NCI-H748 treated with DMSO at 0.1 percent for 48 hours (cell line): ENCODE data around the gene PCDH1.
A peak's percentile ranks its signal among the peaks of the same experiment; 100 is the strongest.

Experiments
- DNase-seq: peaks from one replicate; lab custom pipeline; 2025; lab: John Stamatoyannopoulos, UW

Gene PCDH1

GRCh38 chr5:141873933-141874261, 4.3 kb downstream of the PCDH1 start:
- no peak for DNase-seq

GRCh38 chr5:141872496-141873356, 5.5 kb downstream of the PCDH1 start:
- no peak for DNase-seq

GRCh38 chr5:141871870-141872269, 6.3 kb downstream of the PCDH1 start:
- DNase-seq = no peak

GRCh38 chr5:141870871-141871270, 7.3 kb downstream of the PCDH1 start:
- no peak for DNase-seq

- no peak for DNase-seq
Observed at GRCh38 chr5:141870228-141870627, 8.0 kb downstream of the PCDH1 start.

GRCh38 chr5:141869514-141869913, 8.7 kb downstream of the PCDH1 start:
- no peak for DNase-seq

GRCh38 chr5:141869040-141869439, 9.2 kb downstream of the PCDH1 start:
- no peak for DNase-seq

- DNase-seq = no peak
Observed at GRCh38 chr5:141868541-141868940, 9.7 kb downstream of the PCDH1 start.

GRCh38 chr5:141867651-141868050, 10.6 kb downstream of the PCDH1 start:
- DNase-seq = no peak

- no peak for DNase-seq
Observed at GRCh38 chr5:141867139-141867538, 11.1 kb downstream of the PCDH1 start.

- no peak for DNase-seq
Observed at GRCh38 chr5:141866096-141866495, 12.1 kb downstream of the PCDH1 start.

- no peak for DNase-seq
Observed at GRCh38 chr5:141865406-141865805, 12.8 kb downstream of the PCDH1 start.

- DNase-seq = no peak
Observed at GRCh38 chr5:141864371-141865370, 13.5 kb downstream of the PCDH1 start.

GRCh38 chr5:141863569-141864178, 14.5 kb downstream of the PCDH1 start:
- DNase-seq = no peak

- DNase-seq = no peak
Observed at GRCh38 chr5:141862936-141863543, 15.2 kb downstream of the PCDH1 start.

- no peak for DNase-seq
Observed at GRCh38 chr5:141861194-141861593, 17.0 kb downstream of the PCDH1 start.

GRCh38 chr5:141858079-141858765, 20.0 kb downstream of the PCDH1 start:
- DNase-seq = no peak

- no peak for DNase-seq
Observed at GRCh38 chr5:141857226-141857625, 21.0 kb downstream of the PCDH1 start.

- DNase-seq = no peak
Observed at GRCh38 chr5:141856037-141856790, 22.0 kb downstream of the PCDH1 start.

- peak; percentile 10 for DNase-seq
Observed at GRCh38 chr5:141855265-141856036, 22.8 kb downstream of the PCDH1 start.
